Inflammatory macrophage treated with lipopolysaccharide for 4 hours (primary cell): ENCODE results near the gene KIRREL1.

Experiments
- DNase-seq: peaks from one replicate; pipeline ENCODE4 v3.0.0-alpha.2; 2020

KIRREL1 gene

DNA sequence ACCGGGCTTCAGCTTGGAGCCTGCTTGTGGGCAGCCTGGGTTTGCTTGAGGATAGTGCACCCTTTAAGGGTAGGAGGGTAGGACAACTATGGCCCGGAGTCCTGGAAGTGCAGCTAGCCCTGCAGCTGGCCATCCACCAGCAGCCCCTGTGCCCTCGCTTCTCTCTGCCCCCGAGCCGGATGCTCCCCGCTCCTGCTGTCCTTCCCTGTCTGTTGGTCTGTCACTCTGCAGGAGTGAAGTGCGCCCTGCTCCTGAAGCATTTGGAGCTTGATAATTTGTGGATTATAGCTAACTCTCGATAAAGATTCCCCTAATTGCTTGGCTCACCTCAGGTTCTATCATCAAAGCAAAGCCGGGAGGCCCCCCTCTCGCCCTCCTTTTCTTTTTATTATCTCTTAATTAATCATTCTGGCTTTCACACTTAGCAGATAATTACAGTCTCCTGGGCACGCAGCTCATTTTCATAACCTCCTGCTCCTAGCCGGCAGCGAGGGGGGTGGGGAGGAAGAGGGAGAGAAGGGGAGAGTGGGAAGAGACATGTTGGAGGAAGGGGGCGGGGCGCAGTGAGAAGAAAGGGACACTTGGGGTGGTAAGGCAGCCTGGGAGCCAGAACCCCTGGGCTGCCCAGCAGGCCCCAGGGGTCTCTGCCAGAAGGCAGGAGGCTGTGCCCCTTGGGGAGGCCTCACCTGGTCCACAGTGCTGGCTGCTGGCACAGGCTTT is 14.4 kb downstream of the KIRREL1 start:
- no peak for DNase-seq

DNA sequence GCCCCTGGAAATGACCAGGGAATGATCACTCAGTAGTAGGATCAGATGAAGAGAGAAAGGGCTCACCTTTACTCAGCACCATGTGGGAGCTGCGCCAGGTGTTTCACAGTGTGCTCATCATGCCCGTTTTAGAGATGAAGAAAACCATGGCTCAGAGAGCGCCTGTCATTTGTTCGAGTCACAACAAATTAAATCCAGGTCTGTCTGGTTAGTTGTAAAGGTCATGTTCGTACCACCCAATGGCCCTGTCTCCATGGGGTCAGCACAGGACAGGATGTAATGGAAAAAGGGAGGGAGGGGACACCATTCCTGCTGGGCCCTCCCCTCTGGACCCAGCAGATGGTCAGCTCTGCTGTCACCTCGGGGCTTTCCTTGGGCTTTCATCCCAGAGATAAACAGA is 15.2 kb downstream of the KIRREL1 start:
- no peak for DNase-seq

- DNase-seq = no peak
These were observed 18.3 kb downstream of the KIRREL1 start for GRCh38 chr1:158011714-158012113.

- no peak for DNase-seq
These were observed 20.6 kb downstream of the KIRREL1 start for GRCh38 chr1:158013840-158014730.

DNA sequence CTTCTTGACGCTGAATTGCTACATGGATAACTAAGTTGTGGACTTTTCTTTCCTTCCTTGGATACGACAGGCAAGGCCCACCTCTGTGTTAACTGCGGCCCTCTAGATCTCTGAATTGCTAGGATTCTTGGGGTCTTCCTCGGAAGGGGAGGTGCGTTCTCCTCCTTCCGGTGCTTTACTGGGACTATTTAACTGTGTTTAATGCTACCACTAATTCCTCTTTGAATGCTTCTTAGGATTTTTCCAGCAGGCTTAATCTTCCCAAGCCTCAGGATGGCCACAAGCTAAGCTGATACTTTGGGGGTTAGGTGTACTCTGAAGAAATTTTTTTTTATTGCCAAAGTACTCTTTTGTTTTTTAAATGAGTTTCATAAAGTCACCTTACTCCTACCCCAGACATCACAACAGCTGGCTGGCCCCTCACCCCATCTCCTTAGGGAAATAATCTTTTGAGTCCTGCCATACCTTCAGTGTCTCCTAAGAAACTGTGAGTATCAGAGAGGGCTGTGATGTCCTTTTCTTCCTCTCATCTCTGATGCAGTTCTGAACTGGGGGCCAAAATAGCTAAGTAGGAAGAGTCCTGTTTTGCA is 21.4 kb downstream of the KIRREL1 start:
- no peak for DNase-seq

DNA sequence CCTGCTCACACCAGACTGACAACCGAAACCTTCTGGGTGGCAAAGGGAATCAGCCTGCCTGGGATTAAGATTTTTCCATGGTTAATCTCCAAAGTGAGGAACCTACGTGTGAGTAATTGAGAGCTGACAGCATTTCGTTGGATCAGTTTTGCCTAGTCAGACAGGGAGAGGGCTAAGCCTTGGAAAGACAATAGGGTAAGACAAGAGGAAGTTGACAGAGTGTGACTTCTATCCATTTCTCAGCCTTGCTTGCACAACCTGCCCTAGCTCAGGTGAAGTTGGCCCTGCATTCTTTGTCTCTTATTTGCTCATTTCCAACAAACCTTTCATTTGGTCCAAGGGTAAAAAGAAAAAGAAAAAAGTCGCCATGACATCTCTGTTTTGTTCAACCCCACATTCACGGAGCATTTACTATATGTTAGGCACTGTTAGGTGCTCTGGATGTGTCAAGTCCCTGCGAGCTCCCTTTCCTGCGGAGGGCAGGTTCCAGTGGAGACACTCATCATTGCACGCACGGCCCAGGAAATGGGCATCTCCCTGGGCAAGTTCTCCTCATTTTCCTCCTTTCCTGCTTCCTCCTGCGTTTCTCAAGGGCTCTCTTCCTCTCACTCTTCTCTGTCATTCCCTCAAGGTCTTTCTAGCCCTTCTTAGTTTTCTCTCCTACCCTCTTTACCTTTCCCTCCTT is 23.3 kb downstream of the KIRREL1 start:
- no peak for DNase-seq

DNA sequence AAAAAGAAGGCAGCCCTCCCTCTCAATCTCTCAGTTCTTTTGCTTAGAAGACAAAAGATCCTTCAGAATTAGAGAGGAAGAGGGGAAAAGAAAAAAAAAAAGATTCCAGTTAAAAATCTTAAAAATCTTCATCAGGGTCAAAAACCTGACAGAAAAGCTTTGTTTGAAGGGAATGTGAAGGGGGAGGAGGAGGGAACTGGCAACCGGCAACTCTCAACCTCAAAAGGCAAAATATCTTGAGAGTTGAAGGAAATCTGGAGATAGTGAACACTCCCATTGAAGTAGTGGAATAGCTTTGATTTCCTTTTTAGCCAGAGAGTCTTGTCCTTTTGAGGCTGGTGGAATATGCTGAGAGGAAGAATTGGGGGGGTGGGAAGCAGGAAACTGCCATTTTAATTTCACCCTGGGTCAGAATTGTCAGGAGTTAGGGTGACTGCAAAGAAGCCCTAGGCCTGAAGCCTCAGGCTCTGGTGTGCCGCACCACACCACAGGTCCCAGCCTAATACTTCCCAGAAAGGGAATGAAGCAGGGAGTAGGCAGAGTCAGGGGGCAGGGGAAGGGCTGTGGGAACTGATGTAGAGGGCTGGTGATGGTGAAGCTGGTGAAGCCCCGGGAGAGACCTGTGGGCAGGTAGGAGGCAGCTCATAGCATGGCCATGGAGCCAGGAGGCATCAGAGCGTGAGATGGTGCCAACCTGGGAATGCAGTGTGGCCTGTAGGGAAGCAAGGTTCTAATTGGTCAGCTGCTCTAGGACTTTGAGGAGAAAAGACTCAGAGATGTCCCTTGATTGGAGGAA is 24.6 kb downstream of the KIRREL1 start:
- no peak for DNase-seq

- DNase-seq = no peak
These were observed 25.9 kb downstream of the KIRREL1 start for GRCh38 chr1:158019171-158019868.

DNA sequence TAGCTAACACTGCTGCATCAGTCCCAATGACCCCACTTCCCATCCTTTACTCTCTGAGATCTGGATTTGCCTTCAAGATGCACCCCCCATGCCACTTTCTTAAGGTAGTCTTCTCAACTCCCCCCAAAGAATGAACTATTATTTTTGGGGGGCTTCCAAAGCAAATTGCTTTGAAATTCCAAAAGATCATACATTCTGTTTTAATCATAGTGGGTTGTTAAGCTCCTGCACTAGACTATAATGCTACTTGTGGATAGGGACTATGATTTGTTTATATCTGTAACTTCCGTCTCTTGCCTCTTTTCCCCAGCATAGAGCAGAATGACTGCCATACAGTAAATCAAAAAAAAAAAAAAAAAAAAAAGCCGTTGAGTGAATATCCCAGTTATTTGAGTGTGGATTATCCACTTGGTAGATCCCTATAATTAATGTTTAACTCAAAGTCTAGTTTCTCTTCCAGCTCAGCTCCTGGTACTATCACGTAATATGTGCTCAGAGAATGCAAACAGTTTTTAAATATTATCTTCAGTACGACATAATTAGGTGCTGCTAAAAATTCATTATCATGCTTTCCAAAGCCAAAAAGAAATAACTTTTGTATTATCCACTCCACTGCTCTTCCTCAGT is 26.9 kb downstream of the KIRREL1 start:
- DNase-seq = no peak

- peak; percentile 61 for DNase-seq
These were observed 27.6 kb downstream of the KIRREL1 start for GRCh38 chr1:158020886-158021620.

DNA sequence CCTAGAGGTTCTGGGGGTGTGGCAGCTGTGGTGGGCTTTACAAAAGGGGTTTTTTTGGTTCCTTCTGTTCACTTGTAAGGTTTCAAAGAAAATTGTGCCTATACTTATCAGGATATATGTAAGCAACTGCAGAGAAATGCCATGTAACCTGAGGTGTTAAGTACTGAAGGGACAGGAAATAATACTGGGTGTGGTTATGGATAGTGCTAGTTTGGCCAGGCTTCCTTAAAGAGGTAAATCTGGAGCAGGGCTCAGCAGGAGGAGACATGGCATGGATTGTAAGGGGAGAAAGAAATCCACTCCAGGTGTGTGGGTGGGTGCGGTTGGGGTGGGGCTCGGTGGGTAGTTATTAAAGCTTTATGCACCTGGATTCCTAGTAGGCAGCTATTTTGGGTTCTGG is 28.3 kb downstream of the KIRREL1 start:
- no peak for DNase-seq

DNA sequence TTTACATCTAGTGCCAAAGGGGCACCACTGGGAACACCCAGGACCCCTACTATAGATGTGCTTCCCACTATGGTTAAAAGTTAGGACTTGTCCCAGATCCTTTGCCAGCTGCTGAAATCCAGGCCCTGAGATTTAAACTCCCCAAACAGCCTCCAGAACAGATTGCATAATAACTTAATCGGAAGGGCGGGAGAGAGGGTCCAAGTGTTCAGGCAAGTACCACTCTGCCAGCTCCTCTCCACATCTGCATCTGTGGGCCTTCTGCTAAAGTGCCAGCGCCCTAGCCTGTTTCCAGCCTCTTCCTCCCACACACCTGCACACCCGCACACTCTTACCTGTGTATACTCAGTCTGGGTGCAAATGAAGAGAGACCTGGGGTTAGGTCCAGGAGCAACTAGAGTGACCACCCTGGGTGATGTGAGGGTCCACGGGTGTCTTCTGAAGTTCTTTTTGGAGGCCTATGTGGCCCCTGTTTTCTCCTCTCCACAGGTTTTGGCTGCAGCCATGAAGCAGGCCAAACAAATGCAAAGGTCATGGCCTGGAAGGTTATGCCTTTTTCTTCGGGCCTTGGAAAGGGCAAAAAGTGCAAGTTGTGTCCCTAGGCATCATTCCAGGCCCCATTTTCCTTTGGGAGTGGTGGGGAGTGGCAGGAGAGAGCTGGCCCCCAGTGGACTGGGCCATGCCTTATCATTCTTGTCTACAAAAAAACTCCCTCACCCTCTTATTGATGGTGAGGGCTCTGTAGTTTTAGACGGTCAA is 29.3 kb downstream of the KIRREL1 start:
- no peak for DNase-seq

- no peak for DNase-seq
These were observed 31.3 kb downstream of the KIRREL1 start for GRCh38 chr1:158024737-158025136.

DNA sequence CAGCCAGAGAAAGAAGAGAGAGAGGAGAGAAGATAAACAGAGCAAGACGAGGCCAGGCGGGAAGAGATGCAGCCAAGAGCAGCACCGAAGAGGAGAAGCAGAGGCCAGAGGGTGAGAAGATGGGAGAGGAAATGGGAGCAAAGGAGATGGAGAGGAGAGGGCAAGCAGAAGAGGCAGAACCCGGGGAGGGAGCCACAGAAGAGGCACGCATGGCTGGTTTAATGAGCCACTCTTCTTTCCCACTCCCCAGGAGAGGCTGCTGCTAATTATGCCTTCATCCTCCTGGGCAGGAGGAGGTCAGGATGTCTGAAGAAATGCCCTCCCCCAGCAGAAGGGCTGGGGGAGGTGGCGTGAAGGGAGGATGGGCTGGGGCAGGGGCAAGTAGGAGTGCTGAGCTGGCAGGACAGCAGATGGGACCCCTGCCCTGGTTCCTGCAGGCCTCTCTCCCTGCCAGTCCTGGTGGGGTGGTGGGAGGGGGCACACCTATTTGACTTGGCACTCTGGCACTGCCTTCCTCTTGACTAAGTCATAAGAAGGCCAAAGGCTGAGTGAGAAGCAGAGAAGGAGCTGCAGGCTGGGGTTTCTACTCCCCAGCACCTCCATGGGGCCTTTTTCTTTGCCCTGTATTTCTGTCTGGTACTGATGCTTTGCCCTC is 32.3 kb downstream of the KIRREL1 start:
- DNase-seq = no peak

DNA sequence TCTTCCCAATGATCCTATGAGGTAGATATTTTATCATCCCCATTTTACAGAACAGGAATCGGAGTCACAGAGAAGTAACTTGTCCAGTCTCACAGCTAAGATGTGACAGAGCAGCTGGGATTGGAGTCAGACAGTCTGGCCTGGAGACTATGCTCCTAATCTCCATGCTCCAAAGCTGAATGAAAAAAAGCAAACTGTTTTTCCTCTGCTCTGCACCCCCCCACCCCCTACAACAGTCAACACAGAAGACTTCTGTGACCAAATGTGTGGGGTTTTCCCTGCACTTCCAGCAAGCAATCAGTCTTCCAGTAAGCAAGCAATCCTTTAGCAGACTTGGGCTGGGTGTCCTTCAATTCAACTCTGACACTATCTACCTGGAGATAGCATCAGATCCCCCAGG is 33.2 kb downstream of the KIRREL1 start:
- DNase-seq = no peak

GRCh38 chr1:158027508-158027907 is 34.1 kb downstream of the KIRREL1 start:
- DNase-seq = no peak

DNA sequence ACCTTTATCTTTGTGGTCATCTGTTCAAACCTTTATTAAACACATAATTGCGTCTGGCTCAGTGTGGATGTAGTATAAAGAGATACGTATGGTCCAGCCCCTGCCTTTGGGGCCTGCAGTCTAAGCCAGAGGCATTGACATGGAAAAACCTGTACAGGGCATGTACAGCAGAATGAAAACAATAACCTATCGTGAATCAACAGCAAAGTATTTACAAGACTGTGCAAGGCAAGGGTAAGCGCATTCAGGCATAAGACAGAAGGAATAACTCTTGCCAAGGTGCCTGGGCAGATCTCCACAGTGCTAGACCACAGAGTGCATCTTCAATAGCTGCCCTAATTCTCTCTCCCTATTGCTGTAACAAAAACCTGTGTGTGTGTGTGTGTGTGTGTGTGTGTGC is 35.5 kb downstream of the KIRREL1 start:
- DNase-seq = no peak

GRCh38 chr1:158035014-158035413 is 41.6 kb downstream of the KIRREL1 start:
- DNase-seq = no peak

DNA sequence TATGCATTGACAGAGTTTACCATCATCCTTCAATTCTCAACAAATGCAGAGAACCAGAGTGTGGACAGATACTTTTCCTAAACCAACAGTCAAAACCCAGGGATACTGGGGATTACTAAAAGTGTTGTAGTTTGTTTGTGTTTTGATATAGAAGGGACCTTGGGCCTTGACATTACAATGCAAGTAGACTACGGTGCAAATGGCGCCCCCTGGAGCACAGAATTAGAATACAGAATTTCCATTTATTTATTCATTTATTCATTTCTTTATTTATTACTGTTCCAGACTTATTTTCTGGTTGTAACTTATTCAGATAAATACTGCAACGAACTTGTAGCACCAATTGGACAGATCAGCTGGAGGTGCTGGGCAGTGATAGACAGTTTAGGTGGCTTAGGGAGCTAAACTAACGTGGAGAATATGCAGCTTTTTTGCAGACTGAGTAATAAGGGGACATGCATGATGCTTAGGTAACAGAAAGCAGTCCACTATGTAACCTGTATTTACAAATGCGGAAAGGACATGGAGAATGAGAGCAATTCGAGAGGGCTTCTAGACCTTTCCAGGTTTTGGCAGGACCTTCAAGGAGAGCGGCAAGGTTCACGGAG is 42.6 kb downstream of the KIRREL1 start:
- peak; percentile 43 for DNase-seq
